Astrocyte of the hippocampus (primary cell): Measurements from ENCODE around the gene RBM45.
"Not testable (repeated sequence)": the region's sequence is repeated elsewhere in the genome, so short reads cannot be mapped to it uniquely, and the experiment has no call there.

ENCODE experiments used
- DNase-seq: peaks from one replicate; pipeline ENCODE4 v3.0.0; 2011; ENCODE audit warnings: low read depth, low spot score

The RBM45 gene, protein sequence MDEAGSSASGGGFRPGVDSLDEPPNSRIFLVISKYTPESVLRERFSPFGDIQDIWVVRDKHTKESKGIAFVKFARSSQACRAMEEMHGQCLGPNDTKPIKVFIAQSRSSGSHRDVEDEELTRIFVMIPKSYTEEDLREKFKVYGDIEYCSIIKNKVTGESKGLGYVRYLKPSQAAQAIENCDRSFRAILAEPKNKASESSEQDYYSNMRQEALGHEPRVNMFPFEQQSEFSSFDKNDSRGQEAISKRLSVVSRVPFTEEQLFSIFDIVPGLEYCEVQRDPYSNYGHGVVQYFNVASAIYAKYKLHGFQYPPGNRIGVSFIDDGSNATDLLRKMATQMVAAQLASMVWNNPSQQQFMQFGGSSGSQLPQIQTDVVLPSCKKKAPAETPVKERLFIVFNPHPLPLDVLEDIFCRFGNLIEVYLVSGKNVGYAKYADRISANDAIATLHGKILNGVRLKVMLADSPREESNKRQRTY

DNA sequence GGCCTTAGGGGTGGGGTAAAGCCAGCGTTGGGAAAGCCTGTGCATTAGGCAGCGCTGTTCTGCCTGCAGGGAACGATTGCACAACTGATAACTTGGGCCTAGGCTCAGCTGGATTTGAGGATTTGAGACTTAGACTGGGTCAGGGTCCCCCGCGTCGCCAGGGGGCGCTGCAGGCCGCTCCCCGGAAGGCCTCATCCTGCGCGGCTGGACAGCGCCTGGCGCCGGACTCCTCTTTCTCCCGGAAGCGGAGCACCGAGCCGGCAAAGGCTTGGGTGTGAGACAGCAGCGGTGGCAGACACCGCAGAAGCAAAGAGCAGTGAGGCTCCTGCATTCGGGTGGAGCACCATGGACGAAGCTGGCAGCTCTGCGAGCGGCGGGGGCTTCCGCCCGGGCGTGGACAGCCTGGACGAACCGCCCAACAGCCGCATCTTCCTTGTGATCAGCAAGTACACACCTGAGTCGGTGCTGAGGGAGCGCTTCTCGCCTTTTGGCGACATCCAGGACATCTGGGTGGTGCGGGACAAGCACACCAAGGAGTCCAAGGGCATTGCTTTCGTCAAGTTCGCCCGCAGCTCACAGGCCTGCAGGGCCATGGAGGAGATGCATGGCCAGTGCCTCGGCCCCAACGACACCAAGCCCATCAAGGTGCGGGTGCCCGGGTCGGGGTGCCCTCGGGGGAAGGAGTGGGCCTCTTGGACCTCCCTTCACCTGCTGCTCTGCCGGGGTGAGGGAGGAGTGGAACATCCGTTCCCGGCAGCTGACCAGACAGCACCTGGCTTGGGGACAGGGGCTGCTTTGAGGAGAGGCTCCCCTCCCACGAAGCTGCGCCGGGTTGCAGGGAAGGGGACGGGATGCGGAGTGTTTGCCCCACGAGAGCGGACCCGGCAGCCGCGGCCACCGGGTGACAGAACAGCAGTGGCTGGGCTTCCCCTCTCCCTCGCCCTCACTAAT lies at the start of gene RBM45:
Gene RBM45 (plus strand): TSS at position 236 of the 951 bp plus-strand sequence. CDS start 110 bp downstream, at position 346.
- peak; percentile 96 for DNase-seq

DNA sequence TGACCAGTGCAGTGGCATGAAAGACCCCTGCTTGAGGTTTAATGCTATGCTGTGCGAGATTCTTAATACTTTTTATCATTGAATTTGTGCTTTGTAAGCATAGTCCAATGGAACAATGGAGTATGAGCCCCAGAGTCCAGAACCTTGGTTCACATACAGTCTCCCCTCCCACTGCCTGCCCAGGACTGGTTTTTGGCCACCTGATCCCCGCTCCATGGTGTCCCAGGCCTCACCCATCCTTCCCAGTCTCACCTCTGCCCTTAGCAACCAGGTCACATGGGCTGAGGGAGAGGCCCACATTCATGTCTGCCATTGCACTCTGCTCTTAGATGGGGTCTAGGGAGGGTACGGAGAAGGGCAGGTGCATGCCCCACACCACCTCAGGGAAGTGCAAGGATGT lies 45.9 kb upstream of the RBM45 start:
- no peak for DNase-seq

DNA sequence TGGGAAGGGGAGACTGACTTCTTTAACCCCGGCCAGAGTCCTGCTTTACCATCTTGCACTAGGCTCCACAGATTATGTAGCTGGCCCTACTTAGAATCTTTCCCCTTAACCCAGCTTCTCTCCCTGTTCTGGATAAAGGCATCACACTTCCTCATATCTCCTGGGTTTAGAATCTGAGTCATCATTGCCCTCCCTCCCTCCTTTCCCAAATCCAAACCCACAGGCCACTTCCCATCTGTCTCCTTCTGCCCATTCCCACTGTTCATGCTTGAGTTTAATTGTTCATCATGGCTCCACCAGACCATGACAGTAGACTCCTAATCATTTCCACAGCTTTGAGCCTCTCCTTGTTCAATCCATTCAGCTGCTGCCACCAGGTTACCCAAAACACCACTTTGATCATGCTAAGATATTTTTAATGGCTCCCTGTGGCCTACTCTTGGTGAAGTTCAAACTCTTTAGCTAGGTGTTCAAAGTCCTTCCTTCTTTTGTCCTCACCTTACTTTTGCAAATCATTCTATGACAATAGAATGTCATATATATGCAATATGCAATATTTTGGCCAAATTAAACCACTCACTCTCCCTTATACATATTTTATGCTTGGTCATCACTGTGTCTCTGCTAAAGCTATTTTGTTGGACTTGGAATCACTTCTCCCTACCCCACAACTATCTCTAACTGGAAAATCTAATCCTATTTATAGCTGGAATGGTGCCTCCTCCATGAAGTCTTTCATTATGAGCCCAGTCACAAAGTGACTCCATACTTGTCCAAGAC lies 45.2 kb upstream of the RBM45 start:
- DNase-seq: no peak

DNA sequence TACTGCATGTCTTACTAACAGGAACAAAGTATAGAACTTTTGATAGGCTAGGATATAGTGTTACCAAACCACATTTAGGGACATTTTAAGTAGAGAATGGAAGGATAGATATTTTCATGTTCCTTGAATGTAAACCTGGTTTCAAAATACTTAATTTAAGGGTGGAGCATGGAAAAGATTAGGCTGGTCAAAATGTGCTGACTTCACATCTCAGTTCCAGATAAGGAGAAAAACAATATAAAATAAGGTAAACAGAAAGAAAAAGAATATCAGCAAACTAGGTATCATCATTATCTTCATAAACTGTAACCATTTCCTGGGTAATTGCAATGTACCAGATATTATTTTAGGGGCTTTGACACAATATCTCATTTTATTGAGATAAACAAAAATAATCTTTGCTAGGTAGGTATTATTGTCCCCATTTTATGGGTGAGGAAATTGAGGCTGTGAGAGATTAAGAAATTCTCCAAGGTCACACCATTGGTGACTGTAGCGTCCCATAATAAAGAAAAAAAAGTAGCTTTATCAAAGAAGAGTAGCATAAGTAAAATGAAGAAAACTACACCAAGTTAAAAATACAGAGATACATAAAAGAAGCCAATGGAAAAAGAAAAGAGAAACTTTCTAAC lies 43.3 kb upstream of the RBM45 start:
- no peak for DNase-seq

DNA sequence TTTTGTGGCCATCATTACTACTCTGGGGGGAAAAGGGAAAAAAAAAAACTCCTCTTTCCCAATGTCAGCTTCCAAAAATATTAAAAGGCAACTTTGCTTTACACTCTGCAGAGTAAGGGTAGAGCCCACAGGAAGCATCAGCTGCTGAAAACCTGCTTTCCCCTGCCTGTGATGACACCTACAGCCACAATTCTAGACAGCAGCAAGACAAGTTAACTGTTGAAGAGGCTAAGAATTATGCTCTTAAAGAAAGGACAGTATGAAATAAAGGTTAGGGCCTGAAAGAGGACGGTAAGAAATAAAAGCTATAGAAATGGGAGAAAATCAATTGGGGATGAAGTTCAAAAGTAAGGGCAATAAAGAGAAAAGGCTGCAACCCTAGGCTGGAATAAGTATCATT lies 42.7 kb upstream of the RBM45 start:
- DNase-seq: no peak

DNA sequence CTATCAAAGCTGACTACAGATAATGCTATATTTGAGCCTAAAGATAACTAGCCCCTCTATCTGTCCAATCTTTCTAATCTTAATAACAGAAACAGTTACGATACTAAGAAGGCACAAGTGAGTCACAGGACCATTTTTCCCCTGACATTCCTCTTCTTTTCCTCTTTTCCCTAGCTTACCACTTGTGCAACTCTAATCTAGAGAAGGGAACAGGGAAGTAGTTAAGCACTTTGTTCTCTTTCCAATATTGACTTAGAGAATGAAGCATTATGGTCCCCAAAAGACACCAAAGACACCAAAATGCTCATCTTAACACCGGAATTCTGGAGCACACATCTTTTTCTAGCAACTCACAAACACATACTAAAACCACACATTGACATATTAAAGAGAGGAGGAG lies 41.4 kb upstream of the RBM45 start:
- no peak for DNase-seq

DNA sequence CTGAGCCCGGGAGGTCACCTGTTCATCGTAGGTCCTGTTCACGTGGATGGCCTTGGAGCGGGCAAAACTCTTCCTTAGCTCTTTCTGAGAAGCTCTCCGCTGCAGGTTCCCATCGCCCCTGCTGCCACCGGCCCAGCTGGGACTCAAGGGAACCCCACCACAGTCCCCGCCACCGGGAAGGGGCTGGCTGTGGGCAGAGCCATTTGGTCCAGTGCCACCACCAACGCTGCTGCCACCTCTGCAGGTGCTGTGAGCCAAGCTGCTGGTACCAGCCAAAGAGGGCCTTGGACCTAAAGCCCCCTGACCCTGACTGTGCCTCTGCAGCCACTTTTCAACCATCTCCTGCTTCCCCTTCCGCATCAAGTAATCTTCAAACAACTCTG lies 40.2 kb upstream of the RBM45 start:
- no peak for DNase-seq

DNA sequence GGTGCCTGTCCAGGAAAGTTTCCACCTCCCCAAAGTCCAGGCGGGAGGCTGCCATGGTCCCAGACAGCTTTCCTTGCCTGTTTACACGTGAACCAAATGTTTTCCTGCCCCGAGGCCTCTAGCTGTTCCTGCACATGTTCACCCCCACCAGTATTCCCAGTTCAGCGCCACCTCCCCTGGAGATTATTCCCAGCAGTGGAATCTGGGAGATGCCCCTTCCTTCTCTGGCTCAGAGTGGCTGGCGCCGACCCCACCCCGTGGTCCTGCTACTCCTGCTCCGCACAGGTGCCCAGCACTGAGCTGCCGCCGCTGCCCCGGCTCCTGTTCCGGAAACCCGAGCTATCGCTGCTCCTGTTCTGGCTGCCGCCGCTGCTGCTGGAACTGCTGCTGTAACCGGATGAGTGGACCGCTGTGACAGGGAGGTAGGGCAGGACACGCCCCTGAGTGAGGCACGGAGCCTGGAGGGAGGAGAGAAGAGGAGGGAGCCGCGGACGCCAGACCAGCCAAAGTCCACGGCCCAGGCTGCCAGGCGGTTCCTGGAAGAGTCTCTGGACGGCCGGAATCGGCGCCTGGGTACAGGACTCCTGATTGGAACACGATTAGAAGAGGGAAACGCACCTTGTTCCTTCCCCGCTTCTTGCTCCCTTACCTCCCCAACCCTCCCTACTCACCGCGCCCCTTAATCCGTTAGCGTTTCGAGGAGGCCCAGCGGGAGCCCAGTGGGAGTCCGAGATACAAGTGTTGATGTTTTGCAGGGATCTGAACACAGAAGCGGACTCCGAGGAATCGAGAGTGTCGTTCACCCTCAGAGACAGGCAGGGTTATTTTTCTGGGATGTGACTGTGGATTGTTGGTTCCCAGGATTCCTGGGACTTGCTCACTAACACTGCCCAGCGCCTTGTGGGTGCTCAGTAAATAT lies 39.6 kb upstream of the RBM45 start, which contains the start of gene PDE11A:
Gene PDE11A (minus strand): TSS at position 395 of the 919 bp plus-strand sequence. CDS start 340 bp downstream, at position 55.
- DNase-seq: peak; percentile 91

DNA sequence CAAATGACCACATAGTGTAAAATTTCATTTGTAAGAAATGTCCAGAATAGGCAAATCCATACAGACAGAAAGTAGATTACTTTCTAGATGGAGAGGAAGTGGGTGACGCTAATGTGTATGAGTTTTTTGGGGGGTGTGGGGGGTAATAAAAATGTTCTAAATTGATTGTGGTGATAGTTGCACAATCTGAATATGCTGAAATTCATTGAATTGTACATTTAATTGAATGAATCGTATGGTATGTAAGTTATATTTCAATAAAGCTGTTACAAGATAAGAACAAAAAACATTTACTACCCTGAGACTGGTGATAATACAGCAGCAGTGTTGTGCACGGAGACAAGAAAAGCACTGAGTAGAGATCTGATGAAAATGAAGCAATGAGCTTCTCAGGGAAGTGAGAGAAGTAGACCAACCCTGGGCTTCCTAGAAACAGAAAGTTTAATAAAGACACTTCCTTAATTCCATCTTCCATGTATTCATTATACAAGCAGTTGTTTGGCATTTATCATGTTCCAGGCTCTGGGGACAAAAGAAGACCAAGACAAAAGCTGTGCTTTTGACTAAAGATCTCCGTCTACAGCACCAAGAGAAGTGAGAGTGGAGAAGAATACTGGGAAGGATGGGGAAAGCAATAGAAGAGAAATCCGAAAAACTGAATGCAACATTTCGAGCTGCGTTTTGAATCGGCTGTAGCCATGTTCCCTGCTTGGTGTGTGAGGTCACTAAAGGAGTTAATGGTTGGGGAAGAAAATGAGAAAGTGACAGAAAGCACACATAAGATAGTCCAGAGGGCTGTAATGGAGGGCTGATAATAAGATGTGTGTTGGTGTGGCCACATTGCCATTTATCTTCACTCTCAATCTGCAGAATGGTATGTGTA lies 37.9 kb upstream of the RBM45 start:
- peak; percentile 22 for DNase-seq

DNA sequence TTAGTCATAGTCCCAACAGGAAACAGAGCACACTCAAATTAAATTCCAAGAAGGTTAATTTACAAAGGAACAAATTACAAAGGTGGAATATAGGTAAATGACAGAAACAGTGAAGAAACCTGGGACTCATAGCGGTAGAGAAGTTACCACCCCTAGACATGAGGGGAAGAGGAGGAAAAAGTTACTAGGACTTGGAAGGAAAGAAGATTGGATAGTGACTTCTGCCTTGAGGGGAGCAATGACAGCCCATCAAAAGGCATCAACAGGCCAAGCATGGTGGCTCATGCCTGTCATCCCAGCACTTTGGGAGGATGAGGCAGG lies 37.3 kb upstream of the RBM45 start:
- no peak for DNase-seq

DNA sequence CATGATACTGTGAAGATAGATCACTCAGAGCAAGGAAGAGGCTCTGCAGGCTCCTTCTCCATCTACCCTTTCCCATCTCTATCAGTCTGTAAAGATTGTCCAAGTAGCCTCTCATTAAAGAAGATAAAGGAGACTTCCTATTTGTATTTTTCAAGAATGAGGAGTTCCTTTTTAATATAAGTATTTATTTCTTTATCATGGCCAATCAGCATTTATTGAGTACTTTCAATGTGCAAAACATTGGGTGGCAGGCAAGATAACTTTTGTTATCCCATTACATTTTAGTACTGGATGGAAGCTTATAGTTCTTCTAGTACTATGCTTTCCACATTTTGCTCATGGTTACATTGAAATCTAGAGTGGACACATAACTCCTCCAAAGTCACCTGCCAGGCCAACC lies 36.1 kb upstream of the RBM45 start:
- no peak for DNase-seq

DNA sequence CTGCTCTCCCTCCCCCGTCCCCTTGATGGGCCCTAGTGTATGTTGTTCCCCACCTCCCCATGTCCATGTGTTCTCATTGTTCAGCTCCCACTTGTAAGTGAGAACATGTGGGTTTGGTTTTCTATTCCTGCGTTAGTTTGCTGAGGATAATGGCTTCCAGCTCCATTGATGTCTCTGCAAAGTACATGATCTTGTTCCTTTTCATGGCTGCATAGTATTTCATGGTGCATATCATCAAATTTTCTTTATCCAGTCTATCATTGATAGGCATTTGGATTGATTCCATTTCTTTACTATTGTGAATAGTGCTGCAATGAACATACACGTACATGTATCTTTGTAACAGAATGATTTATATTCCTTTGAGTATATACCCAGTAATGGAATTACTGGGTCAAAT lies 33.0 kb upstream of the RBM45 start:
- DNase-seq: not testable (repeated sequence)

DNA sequence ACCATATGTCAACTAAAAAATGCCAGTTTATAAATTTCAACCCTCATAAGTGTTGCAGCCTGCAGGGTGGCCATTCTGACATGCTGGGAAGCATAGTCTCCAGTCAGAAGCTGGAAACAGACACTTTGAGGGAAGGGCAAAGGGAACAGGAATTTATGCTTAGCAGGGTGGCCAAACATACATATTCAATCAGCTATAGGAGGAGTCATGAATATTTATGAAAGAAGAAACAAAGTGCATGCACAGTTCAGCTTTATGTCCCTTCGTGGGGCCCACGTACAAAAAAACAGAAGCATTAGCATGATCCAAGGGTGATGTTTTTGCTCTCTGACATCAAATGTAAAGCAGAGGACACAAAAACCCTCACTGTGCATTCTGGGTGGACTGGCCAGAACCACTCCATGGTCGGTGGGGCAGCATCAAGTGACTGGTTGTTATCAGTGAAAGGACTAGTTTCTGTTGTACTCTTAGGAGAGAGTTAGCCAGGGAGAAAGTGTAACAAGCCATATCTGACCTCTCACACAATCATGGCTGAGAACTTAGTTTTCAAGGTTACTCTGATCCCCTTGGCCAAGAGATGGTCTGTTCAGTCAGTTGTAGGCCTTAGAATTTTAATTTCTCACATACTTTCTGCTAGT lies 29.7 kb upstream of the RBM45 start:
- DNase-seq: no peak

DNA sequence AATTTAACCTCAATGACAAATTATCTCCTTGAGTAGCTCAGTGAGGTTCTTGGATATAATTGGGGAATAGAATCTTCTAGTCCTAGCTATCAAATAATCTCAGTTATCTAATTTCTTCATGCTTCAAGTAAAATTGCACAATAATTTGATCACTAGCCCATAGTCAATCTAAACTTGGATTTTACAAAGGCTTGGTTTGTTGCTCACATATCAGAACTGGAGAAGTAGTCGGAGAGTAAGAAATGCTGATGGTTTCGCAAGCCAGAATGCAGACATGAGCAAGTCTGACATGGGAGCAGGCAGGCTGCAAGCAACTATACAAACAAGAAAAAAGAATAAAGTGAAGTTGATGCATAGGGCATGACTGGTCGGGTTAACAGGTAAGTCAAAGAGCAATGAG lies 28.0 kb upstream of the RBM45 start:
- no peak for DNase-seq

DNA sequence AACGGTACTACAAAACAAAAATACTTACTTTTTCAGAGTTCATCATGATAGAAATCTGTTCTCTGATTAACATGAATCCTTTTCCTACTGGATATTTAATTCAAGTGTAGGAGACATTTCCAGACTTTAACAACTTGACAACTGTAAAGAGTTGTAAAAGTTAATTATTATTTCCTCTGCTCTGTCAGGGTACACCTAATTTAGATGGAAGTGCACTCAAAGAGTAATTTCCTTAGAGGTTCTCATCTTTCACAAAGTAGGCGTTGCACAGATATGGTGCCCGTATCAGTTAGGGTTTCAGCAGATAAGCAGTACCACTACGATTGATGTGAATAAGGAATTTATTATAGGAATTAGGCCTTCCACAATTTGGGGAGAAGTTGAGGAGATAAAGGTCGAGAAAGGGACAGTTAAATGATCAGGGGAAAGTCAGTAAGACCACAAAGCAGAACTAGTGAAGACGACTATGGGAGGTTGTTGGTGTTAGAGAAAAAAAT lies 23.4 kb upstream of the RBM45 start:
- DNase-seq: no peak

DNA sequence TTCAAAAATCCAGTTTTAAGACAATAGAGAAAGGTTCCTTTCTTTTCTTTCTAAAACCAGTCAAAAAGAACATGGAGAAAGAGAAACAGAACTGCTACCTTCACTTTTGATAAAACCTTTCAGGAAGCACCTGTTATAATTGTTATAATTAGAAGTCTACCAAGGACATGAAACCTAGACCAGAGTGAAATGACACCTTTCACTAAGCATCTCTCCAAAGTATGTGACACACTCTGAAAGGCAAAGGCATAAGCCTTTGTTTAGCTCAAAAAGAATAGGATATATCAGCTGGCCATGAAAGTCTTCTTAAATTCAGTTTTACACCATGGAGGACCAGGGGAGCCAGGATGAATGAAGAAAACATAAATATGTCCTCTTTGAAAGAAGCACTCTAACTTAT lies 18.8 kb upstream of the RBM45 start:
- DNase-seq: no peak

DNA sequence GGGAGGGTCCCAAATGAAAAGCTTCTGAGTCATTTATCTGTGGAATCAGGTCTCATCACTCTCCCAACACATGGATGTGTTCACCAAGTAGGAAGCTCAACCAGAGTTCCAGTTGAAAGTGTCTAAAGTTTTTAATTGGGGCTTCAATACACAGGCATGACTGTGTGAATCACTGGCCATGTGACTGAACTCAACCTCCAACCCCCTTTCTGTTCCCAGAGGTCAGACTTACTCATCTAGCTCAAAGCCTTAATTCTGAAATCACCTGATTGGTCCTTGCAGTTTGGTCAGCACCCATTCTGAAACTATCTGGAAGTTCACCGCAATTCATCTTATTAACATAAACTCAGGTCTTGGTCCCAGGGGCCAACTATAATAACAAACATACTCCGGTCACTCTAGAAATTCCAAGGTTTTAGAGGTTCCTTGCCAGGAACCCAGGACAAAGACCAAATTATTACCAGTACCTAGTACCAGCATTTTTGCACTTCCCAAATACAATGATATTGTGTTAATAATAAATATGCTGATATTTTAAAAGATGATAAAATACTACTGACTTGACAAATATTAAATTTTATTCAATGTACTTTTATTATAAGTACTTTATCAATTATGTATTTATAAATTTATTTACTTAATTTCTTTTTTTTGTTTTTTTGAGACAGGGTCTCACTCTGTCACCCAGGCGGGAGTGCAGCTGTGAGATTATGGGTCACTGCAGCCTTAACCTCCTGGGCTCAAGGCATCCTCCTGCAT lies 10.7 kb upstream of the RBM45 start:
- DNase-seq: no peak

DNA sequence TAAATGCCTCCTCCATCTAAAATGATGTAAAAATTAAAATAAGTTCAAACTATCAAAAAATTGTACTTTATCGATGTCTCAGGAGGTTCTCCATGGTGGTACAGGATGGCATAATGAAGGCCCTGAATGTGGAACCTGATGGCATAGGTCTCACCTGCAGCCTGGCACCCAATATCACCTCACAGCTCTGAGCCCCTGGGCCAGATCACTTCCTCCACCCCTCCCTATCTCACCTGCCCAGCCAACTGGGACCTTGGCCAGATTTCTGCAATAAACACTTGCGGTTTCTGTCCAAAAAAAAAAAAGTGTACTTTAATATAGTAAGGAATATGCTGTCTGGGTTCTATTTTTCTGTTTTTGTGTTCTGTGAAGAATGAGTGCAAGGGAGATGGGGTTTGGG lies 6.7 kb upstream of the RBM45 start:
- DNase-seq: no peak
